Epithelial cell of esophagus (primary cell): ENCODE results near the gene TMEM119.
"Not testable (repeated sequence)": the region's sequence is repeated elsewhere in the genome, so short reads cannot be mapped to it uniquely, and the experiment has no call there.

Source experiments
- DNase-seq: peaks from one replicate; pipeline ENCODE4 v3.0.0; 2010; ENCODE audit warnings: low read depth
- H3K4me3 ChIP-seq: 2 replicates; pipeline ENCODE4 v1.5.1; 2011; ENCODE audit warnings: mild to moderate bottlenecking, low read length, control low read depth
- TF ChIP-seq, protein P1 (sequence below): IDR thresholded peaks from 2 replicates; pipeline ENCODE4 v1.5.1; 2011; ENCODE audit warnings: low read depth, mild to moderate bottlenecking, low read length, control low read depth, inconsistent platforms; ENCODE audit not compliant: insufficient read depth; ENCODE audit errors: missing control alignments

Gene TMEM119

DNA sequence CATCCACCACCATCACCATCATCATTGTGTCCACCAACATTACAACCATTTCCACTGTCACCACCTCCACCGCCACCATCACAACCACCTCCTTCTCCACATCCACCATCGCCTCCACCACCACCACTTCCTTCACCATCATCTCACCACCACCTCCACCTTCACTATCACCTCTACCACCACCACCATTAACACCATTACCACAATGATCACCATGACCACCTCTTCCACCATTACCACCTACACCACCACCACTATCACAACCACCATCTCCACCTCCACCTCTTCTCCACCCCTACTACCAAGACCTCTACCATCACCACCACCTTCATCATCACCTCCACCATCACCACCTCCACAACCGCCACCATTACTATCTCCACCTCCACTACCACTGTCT is 19.1 kb downstream of the TMEM119 start:
- no peak overlapping the region for H3K4me3 ChIP-seq
- TF ChIP-seq, protein P1, sequence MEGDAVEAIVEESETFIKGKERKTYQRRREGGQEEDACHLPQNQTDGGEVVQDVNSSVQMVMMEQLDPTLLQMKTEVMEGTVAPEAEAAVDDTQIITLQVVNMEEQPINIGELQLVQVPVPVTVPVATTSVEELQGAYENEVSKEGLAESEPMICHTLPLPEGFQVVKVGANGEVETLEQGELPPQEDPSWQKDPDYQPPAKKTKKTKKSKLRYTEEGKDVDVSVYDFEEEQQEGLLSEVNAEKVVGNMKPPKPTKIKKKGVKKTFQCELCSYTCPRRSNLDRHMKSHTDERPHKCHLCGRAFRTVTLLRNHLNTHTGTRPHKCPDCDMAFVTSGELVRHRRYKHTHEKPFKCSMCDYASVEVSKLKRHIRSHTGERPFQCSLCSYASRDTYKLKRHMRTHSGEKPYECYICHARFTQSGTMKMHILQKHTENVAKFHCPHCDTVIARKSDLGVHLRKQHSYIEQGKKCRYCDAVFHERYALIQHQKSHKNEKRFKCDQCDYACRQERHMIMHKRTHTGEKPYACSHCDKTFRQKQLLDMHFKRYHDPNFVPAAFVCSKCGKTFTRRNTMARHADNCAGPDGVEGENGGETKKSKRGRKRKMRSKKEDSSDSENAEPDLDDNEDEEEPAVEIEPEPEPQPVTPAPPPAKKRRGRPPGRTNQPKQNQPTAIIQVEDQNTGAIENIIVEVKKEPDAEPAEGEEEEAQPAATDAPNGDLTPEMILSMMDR = no peak
- DNase-seq = no peak

DNA sequence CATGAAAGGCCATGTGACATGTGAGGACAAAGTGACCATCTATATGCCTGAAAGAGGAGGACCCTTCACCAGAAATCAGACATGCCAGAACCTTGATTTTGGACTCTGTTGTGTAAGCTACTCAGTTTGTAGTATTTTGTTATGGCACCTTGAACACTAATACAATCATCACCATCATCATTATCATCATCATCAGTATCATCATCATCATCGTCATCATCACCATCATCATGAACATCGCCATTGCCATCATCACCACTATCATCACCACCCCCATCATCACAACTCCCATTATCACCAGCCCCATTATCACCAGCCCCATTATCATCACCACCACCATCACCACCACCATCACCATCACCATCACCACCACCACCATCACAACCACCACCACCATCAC is 19.6 kb downstream of the TMEM119 start:
- TF ChIP-seq, protein P1 = no peak
- H3K4me3 ChIP-seq = no peak overlapping the region
- no peak for DNase-seq

DNA sequence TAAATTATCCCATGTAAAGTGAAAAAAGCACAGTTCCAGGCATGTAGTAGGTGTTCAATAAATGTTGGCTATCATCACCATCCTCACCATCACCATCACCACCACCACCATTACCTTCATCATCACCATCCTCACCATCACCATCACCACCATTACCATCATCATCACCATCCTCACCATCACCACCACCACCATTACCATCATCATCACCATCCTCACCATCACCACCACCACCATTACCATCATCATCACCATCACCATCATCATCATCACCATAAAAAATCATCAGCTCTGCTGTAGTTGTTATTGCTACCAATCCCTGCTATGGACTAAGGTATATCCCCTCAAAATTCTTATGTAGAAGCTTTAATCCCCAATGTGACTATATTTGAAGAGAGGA is 20.4 kb downstream of the TMEM119 start:
- no peak for DNase-seq
- TF ChIP-seq, protein P1 = no peak
- H3K4me3 ChIP-seq = no peak overlapping the region

DNA sequence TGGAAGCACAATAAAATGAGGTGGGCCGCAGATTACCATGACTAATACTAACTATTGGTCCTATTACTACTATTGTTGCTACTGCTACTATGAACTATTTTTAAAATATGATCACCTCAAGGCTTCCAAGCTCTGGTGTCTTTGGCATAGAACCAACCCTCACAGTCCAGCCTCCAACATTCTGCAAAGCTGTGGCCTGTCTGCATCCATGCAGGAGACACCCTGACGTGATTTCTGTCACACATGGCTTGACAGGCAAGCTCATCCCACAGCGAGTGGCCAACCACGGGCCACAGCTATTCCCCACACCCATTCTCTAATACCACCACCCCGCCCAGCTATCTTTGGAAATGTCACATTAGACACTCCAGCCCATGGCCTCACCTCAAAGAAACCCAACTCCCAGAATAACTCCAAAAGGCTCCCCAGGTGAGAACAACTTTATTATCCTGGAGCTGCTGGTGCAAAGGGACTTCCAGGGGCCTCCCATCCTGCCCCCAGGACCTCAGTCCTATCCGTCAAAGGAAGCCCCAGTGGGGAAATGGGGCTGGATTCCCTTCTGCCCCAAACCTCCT is 21.1 kb downstream of the TMEM119 start:
- TF ChIP-seq, protein P1 = no peak
- no peak for DNase-seq
- no peak overlapping the region for H3K4me3 ChIP-seq

DNA sequence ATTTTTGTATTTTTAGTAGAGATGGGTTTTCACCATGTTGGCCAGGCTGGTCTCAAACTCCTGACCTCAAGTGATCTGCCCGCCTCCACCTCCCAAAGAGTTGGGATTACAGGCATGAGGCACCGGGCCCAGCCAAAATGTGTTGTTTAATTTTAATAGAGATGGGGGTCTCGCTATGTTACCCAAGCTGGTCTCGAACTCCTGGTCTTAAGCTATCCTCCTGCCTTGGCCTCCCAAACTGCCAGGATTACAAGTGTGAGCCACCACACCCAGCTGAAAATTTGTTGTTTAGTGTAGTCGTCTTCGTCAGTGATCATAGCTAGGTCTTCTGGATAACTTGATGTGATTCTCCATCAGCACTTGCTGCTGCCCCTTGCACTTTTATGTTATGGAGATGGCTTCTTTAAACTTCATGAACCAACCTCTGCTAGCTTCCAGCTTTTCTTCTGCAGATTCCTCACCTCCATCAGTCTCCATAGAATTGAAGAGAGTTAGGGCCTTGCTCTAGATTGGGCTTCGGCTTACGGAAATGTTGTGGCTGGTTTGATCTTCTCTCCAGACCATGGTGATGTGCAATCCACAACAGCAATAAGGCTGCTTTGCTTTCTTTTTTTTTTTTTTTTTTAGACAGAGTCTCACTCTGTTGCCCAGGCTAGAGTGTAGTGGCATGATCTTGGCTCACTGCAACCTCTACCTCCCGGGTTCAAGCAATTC is 22.5 kb downstream of the TMEM119 start:
- TF ChIP-seq, protein P1 = no peak
- DNase-seq = no peak
- H3K4me3 ChIP-seq = no peak overlapping the region

DNA sequence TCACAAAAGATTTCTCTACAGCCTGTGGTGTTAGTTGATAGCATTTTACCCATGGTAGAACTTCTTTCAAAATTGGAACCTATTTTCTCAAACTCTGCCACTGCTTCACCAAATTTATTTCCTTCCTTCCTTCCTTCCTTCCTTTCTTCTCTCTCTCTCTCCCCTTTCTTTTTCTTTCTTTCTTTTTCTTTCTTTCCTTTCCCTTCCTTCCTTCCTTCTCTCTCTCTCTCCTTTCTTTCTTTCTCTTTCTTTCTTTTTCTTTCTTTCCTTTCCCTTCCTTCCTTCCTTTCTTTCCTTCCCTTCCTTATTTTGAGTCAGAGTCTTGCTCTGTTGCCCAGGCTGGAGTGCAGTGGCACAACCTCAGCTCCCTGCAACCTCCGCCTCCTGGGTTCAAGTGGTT is 23.6 kb downstream of the TMEM119 start:
- DNase-seq, H3K4me3 ChIP-seq: not testable (repeated sequence)

DNA sequence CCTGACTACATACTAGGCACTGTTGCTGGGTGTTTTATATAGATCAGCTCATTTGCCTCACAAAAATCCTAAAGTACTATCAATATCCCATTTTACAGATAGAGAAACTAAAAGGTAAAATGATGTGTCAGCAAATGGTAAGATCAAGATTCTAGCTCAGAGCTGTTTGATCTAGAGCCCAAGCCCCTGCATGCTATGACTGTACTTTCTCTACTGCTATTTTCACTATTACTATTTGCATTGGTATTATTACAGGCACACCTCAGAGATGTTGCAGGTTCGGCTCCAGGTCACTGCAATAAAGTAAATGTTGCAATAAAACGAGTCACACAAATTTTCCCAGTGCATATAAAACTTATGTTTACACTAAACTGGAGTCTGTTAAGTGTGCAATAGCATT is 24.6 kb downstream of the TMEM119 start:
- H3K4me3 ChIP-seq = no peak overlapping the region
- TF ChIP-seq, protein P1 = no peak
- no peak for DNase-seq
